H54 (cell line): ENCODE results near the gene BZW2.
A peak's percentile ranks its signal among the peaks of the same experiment; 100 is the strongest.
"Not testable (repeated sequence)": the region's sequence is repeated elsewhere in the genome, so short reads cannot be mapped to it uniquely, and the experiment has no call there.

Experiments used
- DNase-seq: peaks from one replicate; pipeline ENCODE4 v3.0.0; 2011; ENCODE audit warnings: low spot score, mixed read lengths; ENCODE audit not compliant: insufficient read length
- FAIRE-seq: peaks from 3 replicates; lab custom pipeline; 2011; peaks lifted over from hg19 to GRCh38; lab: Jason Lieb, UNC
- POLR2A ChIP-seq: IDR thresholded peaks from 2 replicates; pipeline ENCODE4 v1.6.1; 2011; ENCODE audit warnings: low read depth, mild to moderate bottlenecking, low read length

BZW2 gene

DNA sequence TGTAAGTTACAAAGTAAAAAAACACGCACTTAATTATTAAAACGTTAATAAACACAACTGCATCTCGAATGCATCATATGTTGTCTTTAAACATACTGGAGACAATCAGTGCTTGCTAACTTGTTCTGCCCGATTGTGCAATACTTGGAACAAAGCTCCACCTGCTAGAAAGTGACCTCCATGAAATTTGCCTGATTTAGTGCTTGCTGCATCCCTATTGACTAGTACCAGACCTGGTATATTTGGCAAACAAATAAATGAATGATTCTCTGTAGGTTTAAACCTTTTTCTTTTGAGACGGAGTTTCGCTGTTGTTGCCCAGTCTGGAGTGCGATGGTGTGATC, 6.2 kb downstream of the BZW2 start:
- TF ChIP-seq POLR2A = no peak
- FAIRE-seq = peak; percentile 66
- no peak for DNase-seq

DNA sequence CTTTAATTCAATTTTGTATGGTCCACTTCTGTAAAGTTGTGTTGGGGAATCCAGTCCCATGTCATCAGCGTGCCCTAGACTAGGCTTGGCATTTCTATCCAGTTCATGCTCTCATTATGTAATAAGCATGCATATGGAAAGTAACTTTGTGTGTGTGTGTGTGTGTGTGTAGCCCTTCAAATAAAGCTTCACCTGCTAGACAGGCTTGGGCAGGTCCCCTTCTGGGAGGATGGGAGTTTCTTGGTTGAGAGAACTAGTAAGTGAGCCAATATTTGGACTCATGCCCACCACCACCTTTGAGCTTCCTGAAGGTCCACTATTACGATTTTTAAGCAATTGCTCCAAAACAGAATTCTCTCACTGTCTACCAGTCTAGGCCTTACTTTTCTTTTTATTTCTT, 6.9 kb downstream of the BZW2 start:
- DNase-seq = no peak
- FAIRE-seq = peak; percentile 33

DNA sequence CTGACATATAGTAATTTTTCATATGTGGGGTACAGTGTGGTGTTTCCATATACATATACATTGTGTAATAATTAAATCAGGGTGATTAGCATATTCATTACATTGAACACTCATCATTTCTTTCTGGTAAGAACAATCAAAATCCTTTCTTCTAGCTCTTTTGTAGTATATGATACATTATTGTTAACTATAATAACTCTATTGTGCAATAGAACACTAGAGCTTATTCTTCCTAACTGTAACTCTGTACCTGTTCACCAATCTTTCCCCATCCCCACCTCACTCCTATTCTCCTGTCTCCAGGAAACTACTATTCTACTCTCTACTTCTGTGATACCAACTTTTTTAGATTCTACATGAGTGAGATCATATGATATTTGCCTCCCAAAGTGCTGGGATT, 9.4 kb downstream of the BZW2 start:
- no peak for TF ChIP-seq POLR2A
- FAIRE-seq = no peak
- no peak for DNase-seq

More for the DNA sequence above, 6.9 kb downstream of the BZW2 start:
- TF ChIP-seq POLR2A = no peak

DNA sequence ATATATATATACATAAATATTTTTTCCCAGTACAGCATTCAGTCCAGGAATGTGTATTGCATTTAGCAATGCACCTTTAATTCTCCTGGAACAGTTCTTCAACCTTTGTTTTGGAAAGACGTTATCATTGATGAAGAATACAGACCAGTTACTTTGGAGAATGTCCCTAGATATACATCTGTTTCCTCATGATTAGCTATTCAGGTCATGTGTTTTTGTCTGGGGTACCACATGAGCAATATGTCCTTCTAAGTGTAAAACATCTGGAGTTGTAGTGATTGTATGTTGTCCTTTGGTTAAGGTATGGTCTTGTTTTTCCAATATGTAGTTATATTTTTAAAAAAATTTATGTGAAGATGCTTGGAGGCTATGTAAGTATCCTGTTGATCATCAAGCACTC, 10.2 kb downstream of the BZW2 start:
- DNase-seq = no peak
- peak; percentile 41 for FAIRE-seq
- no peak for TF ChIP-seq POLR2A

DNA sequence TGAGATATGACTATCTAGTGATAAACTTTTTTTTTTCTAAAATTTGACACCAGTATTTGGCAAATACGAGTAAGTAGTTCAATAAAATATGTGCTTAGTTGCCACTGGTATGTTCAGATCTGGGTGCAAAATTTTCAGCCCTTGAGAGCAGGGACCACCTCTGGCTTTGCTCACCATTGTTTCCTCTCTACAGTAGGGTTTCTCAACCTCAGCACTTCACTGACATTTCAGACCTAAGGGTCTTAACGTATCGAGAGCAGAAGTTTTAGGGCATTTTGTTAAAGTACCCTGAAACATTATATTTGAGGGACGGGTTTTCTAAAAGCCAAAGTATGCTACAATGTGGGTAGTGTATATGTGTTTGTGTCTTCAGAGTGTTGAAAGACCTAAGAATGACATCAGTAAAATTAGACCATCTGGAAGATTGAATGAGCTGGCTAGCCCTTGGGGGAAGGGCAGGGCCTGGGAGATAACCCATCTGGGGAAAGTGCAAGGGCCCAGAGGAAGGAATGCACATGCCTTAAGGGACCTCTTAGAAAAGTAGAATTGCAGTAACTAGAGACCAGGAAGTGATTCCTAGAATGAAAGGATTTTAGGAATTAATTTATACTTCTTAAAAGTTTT, 11.8 kb downstream of the BZW2 start:
- FAIRE-seq (peak; percentile 95), DNase-seq (no peak)
- no peak for TF ChIP-seq POLR2A

DNA sequence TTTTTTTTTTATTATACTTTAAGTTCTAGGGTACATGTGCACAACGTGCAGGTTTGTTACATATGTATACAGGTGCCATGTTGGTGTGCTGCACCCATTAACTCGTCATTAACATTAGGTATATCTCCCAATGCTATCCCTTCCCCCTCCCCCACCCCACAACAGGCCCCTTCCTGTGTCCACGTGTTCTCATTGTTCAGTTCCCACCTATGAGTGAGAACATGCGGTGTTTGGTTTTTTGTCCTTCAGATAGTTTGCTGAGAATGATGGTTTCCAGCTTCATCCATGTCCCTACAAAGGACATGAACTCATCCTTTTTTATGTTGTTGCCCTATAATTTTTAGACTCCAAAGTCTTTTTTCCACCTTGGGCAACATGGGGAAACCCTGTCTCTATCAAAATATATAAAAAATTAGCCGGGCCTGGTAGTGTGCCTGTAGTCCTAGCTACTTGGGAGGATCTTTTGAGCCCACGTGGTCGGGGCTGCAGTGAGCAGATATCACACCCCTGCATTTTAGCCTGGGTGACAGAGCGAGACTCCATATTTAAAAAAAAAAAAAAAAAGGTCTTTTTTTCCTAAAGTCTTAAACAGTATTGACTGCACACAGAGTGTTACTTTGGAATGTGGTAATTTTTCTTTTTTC, 14.0 kb downstream of the BZW2 start:
- not testable (repeated sequence) for DNase-seq, FAIRE-seq

DNA sequence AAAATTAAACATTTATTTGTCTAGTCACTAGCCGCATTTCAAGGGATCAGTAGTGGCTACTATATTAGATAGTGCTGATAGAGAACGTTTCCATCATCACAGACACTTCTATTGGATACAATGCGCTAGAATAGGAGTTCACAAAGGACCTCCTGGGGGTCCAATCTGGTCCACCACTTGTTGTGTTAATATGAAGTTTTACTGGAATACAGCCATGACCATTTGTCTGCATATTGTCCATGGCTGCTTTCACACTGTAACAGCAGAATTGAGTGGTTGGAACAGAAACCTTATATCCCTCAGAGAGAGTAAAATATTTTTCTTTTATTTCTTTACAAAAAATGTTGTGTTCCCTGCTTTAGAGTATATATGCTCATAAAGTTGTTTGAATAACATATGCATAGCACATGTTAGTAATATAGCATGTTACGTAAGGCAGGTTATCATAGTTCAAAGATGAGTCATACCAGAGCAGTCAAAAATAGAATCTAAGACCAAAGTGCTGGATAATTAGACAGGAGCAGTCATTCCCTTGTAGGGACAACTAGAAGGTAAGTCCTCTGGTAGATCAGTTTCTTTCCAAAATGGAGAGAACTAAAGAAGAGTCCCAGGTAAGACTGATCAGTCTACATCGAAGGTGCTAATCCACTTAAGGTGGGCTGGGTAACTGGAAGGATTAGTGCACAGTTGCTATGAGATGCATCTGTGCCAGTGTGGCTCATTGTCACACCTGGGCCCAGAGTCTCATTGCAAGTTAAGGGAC, 14.9 kb downstream of the BZW2 start:
- DNase-seq (no peak), FAIRE-seq (peak; percentile 99)
- TF ChIP-seq POLR2A = no peak

DNA sequence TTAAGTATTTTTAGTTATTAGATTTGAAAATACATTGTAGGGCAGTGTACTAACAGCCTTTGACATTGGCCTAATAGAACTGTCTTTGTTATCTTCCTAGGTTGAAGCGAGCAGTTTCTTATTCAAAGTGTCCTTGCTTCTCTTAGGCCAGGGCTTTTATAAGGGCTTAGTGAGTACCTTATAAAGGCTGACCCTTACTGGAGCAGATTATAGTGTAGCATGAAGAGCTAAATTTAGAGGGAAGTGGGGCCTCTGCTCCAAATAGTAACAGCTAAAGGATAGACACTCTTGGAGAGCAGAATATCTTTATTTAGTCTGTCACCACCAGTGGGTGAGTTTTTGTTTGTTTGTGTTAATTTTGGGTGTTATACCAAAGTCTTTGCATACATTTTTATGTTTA, 15.9 kb downstream of the BZW2 start:
- no peak for TF ChIP-seq POLR2A
- FAIRE-seq (no peak), DNase-seq (no peak)

DNA sequence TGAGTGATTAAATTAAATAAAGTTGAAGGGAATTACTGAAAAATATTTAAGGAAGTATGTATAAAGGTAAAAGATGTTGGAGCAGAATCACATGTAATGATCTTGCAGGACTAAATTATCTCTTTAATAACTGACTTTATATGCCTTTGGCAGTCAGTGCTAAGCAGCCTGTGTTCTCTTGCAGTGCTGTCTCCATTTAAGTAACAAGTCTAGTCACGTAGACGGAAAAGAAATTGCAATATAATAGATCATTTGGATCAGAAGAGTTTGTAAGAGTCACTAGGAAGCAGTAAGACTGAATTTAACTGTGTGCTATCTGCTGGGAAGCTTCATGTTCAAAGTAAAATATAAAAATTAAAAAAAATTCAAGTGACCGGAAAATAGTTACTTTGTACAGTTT, 21.4 kb downstream of the BZW2 start:
- TF ChIP-seq POLR2A = no peak
- FAIRE-seq (no peak), DNase-seq (no peak)

DNA sequence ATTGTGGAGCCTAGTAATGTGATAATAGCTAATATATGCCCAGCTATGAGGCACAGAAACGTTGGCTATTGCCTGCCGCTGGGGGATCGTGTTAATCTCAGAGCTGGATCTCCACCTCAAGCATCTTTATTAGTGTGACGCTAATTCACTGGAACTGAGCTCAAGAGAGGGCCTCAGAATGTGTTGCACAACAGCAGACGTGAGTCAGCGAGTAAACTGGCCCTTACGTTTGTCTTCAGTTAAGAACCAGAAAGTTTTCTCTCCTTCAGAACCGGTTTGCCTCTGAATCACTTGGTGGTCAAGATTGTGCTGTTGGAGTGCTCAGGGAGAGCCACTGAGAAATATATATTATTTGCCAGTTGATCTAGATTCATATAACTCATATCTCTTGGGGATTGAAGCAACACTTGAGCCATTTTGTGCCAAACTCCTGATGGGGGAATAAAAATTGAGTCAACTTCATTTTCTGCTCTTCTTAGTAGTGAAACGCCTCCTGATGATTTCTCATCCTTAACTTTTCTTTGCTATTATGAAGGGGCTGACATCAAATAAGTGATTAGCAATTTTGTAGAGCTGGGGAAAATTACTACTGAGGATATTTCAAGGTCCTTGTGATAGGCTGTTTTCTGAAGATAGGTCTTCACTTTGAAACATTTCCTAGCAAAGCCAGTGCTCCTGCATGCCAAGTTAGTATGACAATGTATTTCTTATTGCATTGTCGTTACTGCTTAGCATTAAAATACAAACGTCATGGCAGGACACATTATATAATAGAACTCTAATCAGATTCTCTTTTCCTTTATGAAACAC, 22.3 kb downstream of the BZW2 start:
- TF ChIP-seq POLR2A = no peak
- peak; percentile 99 for FAIRE-seq
- peak; percentile 69 for DNase-seq

DNA sequence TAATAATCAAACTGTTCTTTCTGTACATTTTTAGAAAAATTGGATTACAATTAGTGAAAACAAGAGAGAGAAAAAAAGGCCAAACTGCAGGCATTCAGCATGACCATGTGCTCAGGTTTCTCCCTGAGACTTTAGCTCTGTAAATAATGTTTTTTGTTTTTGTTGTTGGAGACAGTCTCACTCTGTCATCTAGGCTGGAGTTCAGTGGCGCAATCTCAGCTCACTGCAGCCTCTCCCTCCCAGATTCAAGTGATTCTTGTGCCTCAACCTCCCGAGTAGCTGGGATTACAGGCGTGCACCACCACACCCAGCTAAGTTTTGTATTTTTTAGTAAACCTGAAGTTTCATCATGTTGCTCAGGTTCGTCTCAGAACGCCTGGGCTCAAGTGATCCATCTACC, 23.0 kb downstream of the BZW2 start:
- no peak for FAIRE-seq
- no peak for DNase-seq
- no peak for TF ChIP-seq POLR2A

DNA sequence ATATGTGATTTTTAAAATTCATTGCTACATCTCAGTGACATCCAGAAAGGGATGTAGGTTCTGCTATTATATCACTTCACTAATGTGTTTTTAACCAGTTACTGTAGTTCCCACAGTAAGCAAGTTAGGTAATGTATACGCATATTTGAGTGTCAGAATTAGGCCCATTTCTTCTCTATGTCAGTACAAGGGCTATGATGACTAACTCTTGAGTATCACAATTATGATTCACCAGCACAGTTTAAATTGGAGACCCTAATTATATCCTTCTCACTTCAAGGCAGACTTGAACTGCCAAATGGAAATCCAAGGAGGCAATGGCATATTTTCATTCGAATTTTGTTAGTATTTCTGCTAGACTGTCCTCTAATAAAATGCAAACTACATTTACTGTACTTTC, 23.6 kb downstream of the BZW2 start:
- DNase-seq = no peak
- peak; percentile 79 for FAIRE-seq

DNA sequence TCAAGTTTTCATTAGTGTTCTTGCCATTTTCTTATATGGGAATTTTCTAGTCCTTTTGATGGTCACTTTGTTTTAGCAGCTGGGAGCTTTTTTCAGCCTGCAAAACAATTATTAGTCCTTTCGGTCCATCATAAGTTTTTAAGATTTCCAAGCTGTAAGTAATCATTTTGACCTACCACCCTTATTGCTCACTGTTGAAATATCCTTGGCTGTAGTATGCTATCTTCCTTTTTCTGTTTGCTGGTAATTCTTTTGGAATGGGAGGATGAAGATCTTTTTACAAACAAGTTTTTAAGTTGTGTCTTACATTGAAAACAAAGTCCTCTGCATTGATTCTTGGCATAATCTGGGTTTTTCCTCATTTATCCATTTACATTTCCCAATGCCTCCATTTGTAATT, 24.0 kb downstream of the BZW2 start:
- DNase-seq = no peak
- TF ChIP-seq POLR2A = no peak
- peak; percentile 53 for FAIRE-seq

More for the DNA sequence above, 23.6 kb downstream of the BZW2 start:
- no peak for TF ChIP-seq POLR2A

DNA sequence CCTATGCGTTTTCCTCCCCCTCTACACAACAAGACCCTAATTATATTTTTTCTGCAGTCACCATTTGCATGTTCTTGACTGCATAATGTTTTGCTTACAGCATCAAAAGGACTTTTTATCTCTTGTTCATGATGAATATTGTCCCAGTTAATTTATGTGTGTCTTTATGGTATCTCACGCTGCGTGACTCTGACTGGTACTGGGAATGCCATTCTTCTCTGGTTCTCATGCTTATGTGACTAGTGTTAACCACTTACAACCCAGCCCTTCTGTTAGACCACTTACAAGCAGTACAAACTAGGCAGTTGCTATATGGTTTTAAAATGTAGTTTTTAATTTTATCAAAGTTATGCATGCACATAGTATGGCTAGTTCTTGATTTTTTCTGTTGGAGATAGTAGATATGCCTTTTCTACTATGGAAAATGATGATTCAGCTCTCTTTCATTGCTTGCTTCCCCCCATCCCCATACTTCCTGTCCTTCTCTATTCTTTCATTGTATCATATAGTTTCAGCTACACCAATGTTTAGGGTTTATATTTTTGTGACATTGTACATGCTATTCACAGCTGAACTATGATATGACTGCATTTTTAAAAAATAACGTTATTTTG, 24.9 kb downstream of the BZW2 start:
- FAIRE-seq (no peak), DNase-seq (no peak)
- TF ChIP-seq POLR2A = no peak
